K562 (cell line): ENCODE results near the gene MRAP2. TPM values are rescaled to one million over a fixed set of nuclear protein-coding genes. Genes with fewer than 3 reads are reported as not detected.

Experiments
- ATAC-seq: fragments of 200-7000 bp; cut with Tn5 transposase; 3 replicates; pipeline ENCODE4 v1.9.1; 2020; ENCODE audit warnings: moderate library complexity
- BruUV-seq: library from RNA; stranded (reverse); fragments of 400-500 nt; replicated peaks from 2 replicates; lab custom pipeline; 2021; lab: Mats Ljungman, UMichigan
- CTCF ChIA-PET: fragments of 300-600 bp; formaldehyde crosslinking; extraction: SDS; loops from one replicate; lab custom pipeline; 2021; ENCODE audit warnings: low intra/inter-chr PET ratio; lab: Yijun Ruan, JAX
- POLR2A ChIA-PET: fragments of 300-600, 350-650 bp; sonication (Branson Sonifier 250); formaldehyde crosslinking; extraction: SDS; loops from one replicate; lab custom pipeline; 2021; ENCODE audit warnings: antibody characterized with exemption, inconsistent platforms; lab: Yijun Ruan, JAX
- DNase-seq, 4 experiments: peaks; one replicate each; pipeline versions ENCODE4 v3.0.0 to v3.0.0-alpha.2; 2011 to 2018; ENCODE audit warnings: low spot score in 3 of 4, mixed read lengths in 3 of 4; ENCODE audit errors: extremely low read depth in 1 of 4
- FAIRE-seq: peaks from 2 replicates; lab custom pipeline; 2011; peaks lifted over from hg19 to GRCh38; lab: Jason Lieb, UNC
- H2AFZ ChIP-seq: 2 replicates; pipeline ENCODE4 v1.6.0; 2011; ENCODE audit warnings: low read depth, low read length, control low read depth, inconsistent platforms
- H3K27ac ChIP-seq: fragments of 200-600 bp; 3 replicates; pipeline ENCODE4 v1.8.0; 2011; ENCODE audit warnings: low read depth, mild to moderate bottlenecking, control low read depth, inconsistent platforms, low read length, moderate library complexity, mixed read lengths; ENCODE audit errors: extremely low read depth
- H3K27me3 ChIP-seq, 2 experiments: fragments of 300-600 bp in 1 of 2; 2 replicates in 1 of 2; 3 replicates in 1 of 2; pipeline versions ENCODE4 v1.6.0 to v1.8.0; 2011; ENCODE audit warnings: inconsistent platforms in 2 of 2, low read length in 2 of 2, mild to moderate bottlenecking in 1 of 2, mixed read lengths in 1 of 2, moderate library complexity in 1 of 2; ENCODE audit not compliant: control insufficient read depth in 2 of 2, insufficient read depth in 2 of 2
- H3K36me3 ChIP-seq: fragments of 300-600 bp; 3 replicates; pipeline ENCODE4 v1.8.0; 2011; ENCODE audit warnings: mild to moderate bottlenecking, low read length, inconsistent platforms; ENCODE audit not compliant: control insufficient read depth, insufficient read depth
- H3K4me1 ChIP-seq, 2 experiments: fragments of 200-600 bp in 1 of 2; replicated peaks in 1 of 2; 2 replicates in 1 of 2; 3 replicates in 1 of 2; pipeline versions ENCODE4 v1.5.1 to v1.8.0; 2011; ENCODE audit warnings: inconsistent platforms in 2 of 2, low read length in 2 of 2, mild to moderate bottlenecking in 1 of 2, mixed read lengths in 1 of 2, moderate library complexity in 1 of 2; ENCODE audit not compliant: control insufficient read depth in 2 of 2, insufficient read depth in 2 of 2
- H3K4me2 ChIP-seq: 2 replicates; pipeline ENCODE4 v1.6.1; 2011; ENCODE audit warnings: low read length, control low read depth, inconsistent platforms, mixed read lengths; ENCODE audit not compliant: insufficient read depth
- H3K4me3 ChIP-seq: fragments of 200-600 bp; sonication (generic), shearing (Covaris generic); 2 replicates; pipeline ENCODE4 v1.5.1; 2016; ENCODE audit warnings: control low read depth, inconsistent platforms
- H3K79me2 ChIP-seq: fragments of 200-600 bp; 3 replicates; pipeline ENCODE4 v1.8.0; 2011; ENCODE audit warnings: low read length, inconsistent platforms; ENCODE audit not compliant: control insufficient read depth, insufficient read depth
- H3K9ac ChIP-seq, 2 experiments: 2 replicates each; pipeline versions ENCODE4 v1.6.0 to v1.6.1; 2011; ENCODE audit warnings: low read depth in 2 of 2, low read length in 2 of 2, control low read depth in 1 of 2, inconsistent platforms in 1 of 2, mild to moderate bottlenecking in 1 of 2, mixed read lengths in 1 of 2; ENCODE audit not compliant: insufficient read depth in 1 of 2
- H3K9me1 ChIP-seq: one replicate; pipeline ENCODE4 v1.6.0; 2011; ENCODE audit warnings: inconsistent platforms, mild to moderate bottlenecking, low read length, moderate library complexity; ENCODE audit not compliant: control insufficient read depth, insufficient read depth
- H3K9me3 ChIP-seq: replicated peaks from 2 replicates; pipeline ENCODE4 v1.5.1; 2011; ENCODE audit warnings: low read depth, low read length, inconsistent platforms; ENCODE audit not compliant: control insufficient read depth, insufficient read depth
- H4K20me1 ChIP-seq: replicated peaks from 2 replicates; pipeline ENCODE4 v1.6.1; 2011; ENCODE audit warnings: low read length, inconsistent platforms, mixed read lengths; ENCODE audit not compliant: control insufficient read depth, insufficient read depth
- CREB3L1 ChIP-seq: fragments of 450-650 bp; IDR thresholded peaks from 2 replicates; pipeline ENCODE4 v1.6.1; 2014; ENCODE audit warnings: low read depth, mild to moderate bottlenecking, moderate library complexity, borderline replicate concordance
- CTBP1 ChIP-seq: fragments of 450-650 bp; IDR thresholded peaks from 2 replicates; pipeline ENCODE4 v1.6.1; 2016; ENCODE audit warnings: borderline replicate concordance
- FOXJ3 ChIP-seq: sonication (generic); formaldehyde crosslinking; IDR thresholded peaks from 2 replicates; pipeline ENCODE4 v1.4.0; 2020; ENCODE audit warnings: mild to moderate bottlenecking, missing genetic modification reagents
- HIVEP1 ChIP-seq: fragments of 250-450 bp; sonication (Bioruptor Pico); IDR thresholded peaks from 2 replicates; pipeline ENCODE4 v1.4.0; 2020; ENCODE audit warnings: mild to moderate bottlenecking
- HNRNPL ChIP-seq: fragments of 200-400 bp; formaldehyde crosslinking; IDR thresholded peaks from 2 replicates; pipeline ENCODE4 v1.6.1; 2017; ENCODE audit warnings: low read depth, mild to moderate bottlenecking, low read length
- MCM5 ChIP-seq: fragments of 450-650 bp; IDR thresholded peaks from 2 replicates; pipeline ENCODE4 v1.6.1; 2016; ENCODE audit warnings: low read depth
- MYBL2 ChIP-seq, 2 experiments: fragments of 450-650 bp in 1 of 2; sonication (generic) in 1 of 2; formaldehyde crosslinking in 1 of 2; IDR thresholded peaks; 2 replicates each; pipeline versions ENCODE4 v1.6.1 to v1.8.1; 2017 to 2022; ENCODE audit warnings: borderline replicate concordance in 1 of 2, inconsistent platforms in 1 of 2, low read depth in 1 of 2, mild to moderate bottlenecking in 1 of 2, missing genetic modification reagents in 1 of 2, moderate library complexity in 1 of 2
- POLR2A ChIP-seq: fragments of 450-650 bp; conservative IDR thresholded peaks from 2 replicates; pipeline ENCODE4 v1.6.1; 2016
- POLR3G ChIP-seq: IDR thresholded peaks from 2 replicates; pipeline ENCODE4 v1.6.1; 2011; ENCODE audit not compliant: insufficient read length, insufficient replicate concordance; ENCODE audit errors: extremely low read depth
- RFX7 ChIP-seq: fragments of 250-450 bp; sonication (Bioruptor Pico); IDR thresholded peaks from 2 replicates; pipeline ENCODE4 v1.5.1; 2021; ENCODE audit warnings: mild to moderate bottlenecking
- SMAD4 ChIP-seq: fragments of 250-450 bp; sonication (Bioruptor Pico); conservative IDR thresholded peaks from 2 replicates; pipeline ENCODE4 v1.8.0; 2021; ENCODE audit warnings: inconsistent platforms, mild to moderate bottlenecking, moderate library complexity
- SMARCB1 ChIP-seq: IDR thresholded peaks from 2 replicates; pipeline ENCODE4 v1.6.1; 2011; ENCODE audit warnings: improper control_type of control experiment, low read depth; ENCODE audit not compliant: insufficient read length
- SRSF1 ChIP-seq: fragments of 200-400 bp; formaldehyde crosslinking; IDR thresholded peaks from 2 replicates; pipeline ENCODE4 v1.6.1; 2017; ENCODE audit warnings: mild to moderate bottlenecking, low read depth, low read length, moderate library complexity
- ZBTB9 ChIP-seq: fragments of 450-650 bp; formaldehyde crosslinking; IDR thresholded peaks from 2 replicates; pipeline ENCODE4 v1.4.0; 2020; ENCODE audit warnings: mild to moderate bottlenecking, moderate library complexity
- ZNF436 ChIP-seq: fragments of 250-450, 450-650 bp; sonication (Bioruptor Pico); formaldehyde crosslinking; IDR thresholded peaks from 2 replicates; pipeline ENCODE4 v1.7.0; 2020; ENCODE audit warnings: mild to moderate bottlenecking
- ZNF511 ChIP-seq: sonication (generic); formaldehyde crosslinking; IDR thresholded peaks from 2 replicates; pipeline ENCODE4 v1.8.0; 2022; ENCODE audit warnings: mild to moderate bottlenecking, missing genetic modification reagents
- WGBS: fragments of 100-300 bp; shearing (Covaris generic); methylation state at CpG from one replicate; pipeline ENCODE4 v1.1.6; 2016; ENCODE audit warnings: low coverage, mixed read lengths; ENCODE audit not compliant: insufficient coverage; ENCODE audit errors: missing lambda C conversion rate; 5-methylcytosine and 5-hydroxymethylcytosine counted together
- in situ Hi-C: fragments of 300-500 bp; cut with MboI; formaldehyde crosslinking; loops from 4 replicates; pipeline ENCODE4 v1.15.0; 2018; ENCODE audit warnings: inconsistent platforms, mixed read lengths
- intact Hi-C: fragments of 100-400 bp; cut with micrococcal nuclease; formaldehyde crosslinking; loops from 2 replicates; pipeline ENCODE4 v1.14.2; 2022
- polyA plus RNA-seq, 8 experiments: library from polyadenylated mRNA; depleted of rRNA in 4 of 8; stranded (reverse) in 5 of 8; unstranded in 3 of 8; fragments of >200 nt; fragmentation: Nextera tagmentation in 2 of 8; fragmentation: Illumina TruSeq in 1 of 8; extraction: Ambion mirVana in 2 of 8; extraction: Trizol in 1 of 8; gene quantifications; 2 replicates each; pipeline versions ENCODE4 v1.2.1 to v1.2.3, GENCODE V29; 2011 to 2014; ENCODE audit warnings: inconsistent platforms in 1 of 8, missing spikeins in 1 of 8
- total RNA-seq, 7 experiments: library from RNA; depleted of rRNA in 6 of 7; stranded (reverse); fragments of >200 nt in 6 of 7; fragmentation: Illumina TruSeq in 2 of 7; extraction: Trizol in 2 of 7; gene quantifications; 2 replicates each; pipeline versions ENCODE4 v1.2.1 to v1.2.3, GENCODE V29; 2011 to 2021; ENCODE audit warnings: low replicate concordance in 1 of 7

MRAP2 gene
- total and polyA plus RNA-seq, 9 of the 15 experiments (the other 6 are each of a cell fraction or from before 2014, with no cell fraction given) = 5.9 to 38.9 (median 9.3) TPM

GRCh38 chr6:84119277-84119676 lies 85.7 kb downstream of the MRAP2 start:
- POLR2A ChIA-PET = no interaction called here
- in situ Hi-C loops = no loop called here
- FAIRE-seq = no peak

GRCh38 chr6:84123186-84123585 lies 89.6 kb downstream of the MRAP2 start:
- no TSS peak for BruUV-seq
- H2AFZ ChIP-seq = no peak overlapping the region
- POLR2A ChIA-PET = no interaction called here
- TF ChIP-seq HIVEP1 (CRISPR knock-in tag) (no peak), HNRNPL (no peak), POLR3G (no peak), ZNF511 (CRISPR knock-in tag) (no peak), SMARCB1 (no peak), CREB3L1 (no peak), ZNF436 (CRISPR knock-in tag) (no peak), ZBTB9 (no peak), SRSF1 (no peak), RFX7 (CRISPR knock-in tag) (no peak), MYBL2 (IDR thresholded peaks at IDR 0.05; ENCODE audit: low read depth) (no peak), MYBL2 (CRISPR knock-in tag; IDR thresholded peaks at IDR 0.05; ENCODE audit: borderline replicate concordance) (no peak), CTBP1 (no peak)

More at GRCh38 chr6:84119277-84119676, 85.7 kb downstream of the MRAP2 start:
- intact Hi-C loops = no loop called here
- H3K4me1 ChIP-seq = peaks cover 0 to 4% of the 10 kb centered on the region in 2 experiments; a peak in 2 of 5 replicates
- H3K9me3 ChIP-seq = no peaks in the 10 kb centered on the region
- no TSS peak for BruUV-seq
- H3K27ac ChIP-seq = no peak overlapping the region
- no peaks in the 10 kb centered on the region for H4K20me1 ChIP-seq
- DNase-seq (peak in 1 of 4 experiments; percentile 24), ATAC-seq (peak; percentile 69; the same call in 2 of the 3 replicates)
- no peaks in the 10 kb centered on the region for H3K79me2 ChIP-seq
- H3K27me3 ChIP-seq = no peaks in the 10 kb centered on the region
- no peak overlapping the region for H3K4me2 ChIP-seq
- H2AFZ ChIP-seq = no peak overlapping the region
- no peak for TF ChIP-seq FOXJ3 (CRISPR knock-in tag)
- TF ChIP-seq POLR2A = no peak
- TF ChIP-seq SMAD4 (CRISPR knock-in tag) = no peak
- TF ChIP-seq MCM5 = no peak
- no peak overlapping the region for H3K9ac ChIP-seq
- no peak overlapping the region for H3K4me3 ChIP-seq
- no peaks in the 10 kb centered on the region for H3K36me3 ChIP-seq
- no peaks in the 10 kb centered on the region for H3K9me1 ChIP-seq
- CTCF ChIA-PET = no interaction called here

More at GRCh38 chr6:84123186-84123585, 89.6 kb downstream of the MRAP2 start:
- ATAC-seq (no peak), DNase-seq (no peak), FAIRE-seq (no peak)
- no peak overlapping the region for H3K4me3 ChIP-seq
- H4K20me1 ChIP-seq = no peaks in the 10 kb centered on the region
- H3K4me1 ChIP-seq = no peaks in the 10 kb centered on the region
- no peaks in the 10 kb centered on the region for H3K27me3 ChIP-seq
- no peak overlapping the region for H3K4me2 ChIP-seq
- no peaks in the 10 kb centered on the region for H3K36me3 ChIP-seq
- H3K9me1 ChIP-seq = no peaks in the 10 kb centered on the region
- 79% methylated on average over 2 of the region's 2 CpGs for WGBS
- in situ Hi-C loops = no loop called here
- H3K27ac ChIP-seq = no peak overlapping the region
- H3K9me3 ChIP-seq = no peaks in the 10 kb centered on the region
- intact Hi-C loops = no loop called here
- H3K79me2 ChIP-seq = no peaks in the 10 kb centered on the region
- CTCF ChIA-PET = no interaction called here
- no peak overlapping the region for H3K9ac ChIP-seq
